Gastrocnemius medialis (tissue), 4 donors: Measurements from ENCODE around the gene PDZD11. TPM values are rescaled to one million over a fixed set of nuclear protein-coding genes. Genes with fewer than 3 reads are reported as not detected.

ENCODE experiments used
- ATAC-seq, 2 donors: fragments of 150-250 bp; one replicate each; pipeline ENCODE4 v1.9.1; 2016
- DNase-seq, 2 donors: peaks; one replicate each; pipeline ENCODE4 v3.0.0-alpha.2; 2019
- H3K27ac ChIP-seq, 4 donors: fragments of 200-600 bp; sonication (generic); 1 replicate in 1 of 4; 2 replicates in 3 of 4; pipeline ENCODE4 v1.5.1; 2016 to 2018; ENCODE audit warnings: mild to moderate bottlenecking in 2 of 4, moderate library complexity in 1 of 4
- H3K27me3 ChIP-seq, 3 donors: fragments of 200-600 bp; sonication (generic) in 2 of 3; 1 replicate in 1 of 3; 2 replicates in 2 of 3; pipeline versions ENCODE4 v1.5.1 to v1.6.0; 2016 to 2019; ENCODE audit warnings: mild to moderate bottlenecking in 1 of 3, moderate library complexity in 1 of 3
- H3K36me3 ChIP-seq, 2 donors: fragments of 200-600 bp; sonication (generic) in 1 of 2; one replicate each; pipeline ENCODE4 v1.5.1; 2017 to 2018
- H3K4me1 ChIP-seq, 2 donors: fragments of 200-600 bp; sonication (generic) in 1 of 2; one replicate each; pipeline ENCODE4 v1.5.1; 2016 to 2017; ENCODE audit warnings: mild to moderate bottlenecking in 2 of 2
- H3K4me3 ChIP-seq, 4 donors: fragments of 200-600 bp; sonication (generic) in 3 of 4; 1 replicate in 1 of 4; 2 replicates in 3 of 4; pipeline ENCODE4 v1.5.1; 2016 to 2019; ENCODE audit warnings: mild to moderate bottlenecking in 2 of 4
- H3K9me3 ChIP-seq, 3 donors: fragments of 200-600 bp; sonication (generic) in 2 of 3; 1 replicate in 1 of 3; 2 replicates in 2 of 3; pipeline ENCODE4 v1.5.1; 2016 to 2019
- CTCF ChIP-seq, 5 experiments: fragments of 450-650 bp in 3 of 5; fragments of 200-600 bp in 2 of 5; sonication (generic) in 2 of 5; IDR thresholded peaks in 4 of 5; conservative IDR thresholded peaks in 1 of 5; 1 replicate in 4 of 5; 2 replicates in 1 of 5; pipeline ENCODE4 v1.5.1; 2016 to 2019; ENCODE audit warnings: antibody characterized with exemption in 5 of 5, mild to moderate bottlenecking in 3 of 5, moderate library complexity in 3 of 5
- POLR2A ChIP-seq, 2 donors: fragments of 450-650 bp; IDR thresholded peaks; one replicate each; pipeline ENCODE4 v1.6.1; 2017; ENCODE audit warnings: antibody characterized with exemption in 2 of 2, mild to moderate bottlenecking in 2 of 2, moderate library complexity in 2 of 2
- in situ Hi-C, 4 donors: fragments of 200-750 bp; cut with MboI; loops; one replicate each; pipeline versions ENCODE4 v1.15.0 to v1.8.0; 2017; ENCODE audit warnings: low sequenced_read_pairs in 4 of 4
- intact Hi-C: fragments of 100-400 bp; cut with DNase I; formaldehyde crosslinking; loops from one replicate; pipeline ENCODE4 v1.15.1; 2023; ENCODE audit warnings: low total_unique reads
- total RNA-seq, 4 donors: library from RNA; depleted of rRNA; stranded (reverse); fragments of >200 nt; gene quantifications; one replicate each; pipeline versions ENCODE4 v1.1.0 to v1.2.3, GENCODE V29; 2016

PDZD11 gene
- total RNA-seq, 4 donors from 2014 or later = 12.8 to 22.3 (median 21.8) TPM

GRCh38 chrX:70254909-70255308 is 34.8 kb downstream of the PDZD11 start:
- H3K27ac ChIP-seq = no peak overlapping the region
- in situ Hi-C loops = no loop called here
- no peak for TF ChIP-seq POLR2A (IDR thresholded peaks at IDR 0.05)
- TF ChIP-seq CTCF (IDR thresholded peaks at IDR 0.05 in 4 of 5, conservative IDR thresholded peaks at IDR 0.05 in 1 of 5) = no peak

DNA sequence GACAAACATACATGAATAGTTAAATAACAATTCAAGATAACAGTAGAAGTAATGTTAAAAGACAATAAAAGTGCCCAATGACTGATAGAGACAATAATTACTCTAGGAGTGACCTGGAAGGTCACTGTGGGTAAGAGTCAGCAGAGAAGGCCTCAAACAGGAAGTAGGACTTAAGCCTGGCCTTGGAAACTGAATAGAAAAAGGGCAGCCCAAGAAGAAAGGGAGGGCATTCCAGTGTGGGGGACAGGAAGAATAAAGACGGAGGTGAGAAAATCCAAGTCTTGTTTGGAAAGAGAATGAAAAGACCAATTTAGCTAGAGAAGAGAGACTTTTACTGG is 35.7 kb downstream of the PDZD11 start:
- in situ Hi-C loops = no loop called here
- Histone ChIP-seq H3K4me3 (no peak overlapping the region), H3K4me1 (no peaks in the 10 kb centered on the region), H3K36me3 (no peaks in the 10 kb centered on the region), H3K27ac (no peak overlapping the region), H3K9me3 (no peaks in the 10 kb centered on the region), H3K27me3 (no peaks in the 10 kb centered on the region)
- intact Hi-C loops = no loop called here
- no peak for TF ChIP-seq CTCF (IDR thresholded peaks at IDR 0.05 in 4 of 5, conservative IDR thresholded peaks at IDR 0.05 in 1 of 5)
- TF ChIP-seq POLR2A (IDR thresholded peaks at IDR 0.05) = no peak
- DNase-seq (no peak), ATAC-seq (no peak)

More at GRCh38 chrX:70254909-70255308, 34.8 kb downstream of the PDZD11 start:
- H3K27me3 ChIP-seq = no peaks in the 10 kb centered on the region
- no peaks in the 10 kb centered on the region for H3K9me3 ChIP-seq
- no peaks in the 10 kb centered on the region for H3K36me3 ChIP-seq
- DNase-seq = no peak
- H3K4me1 ChIP-seq = no peaks in the 10 kb centered on the region
- H3K4me3 ChIP-seq = no peak overlapping the region
- intact Hi-C loops = no loop called here
- no peak for ATAC-seq

DNA sequence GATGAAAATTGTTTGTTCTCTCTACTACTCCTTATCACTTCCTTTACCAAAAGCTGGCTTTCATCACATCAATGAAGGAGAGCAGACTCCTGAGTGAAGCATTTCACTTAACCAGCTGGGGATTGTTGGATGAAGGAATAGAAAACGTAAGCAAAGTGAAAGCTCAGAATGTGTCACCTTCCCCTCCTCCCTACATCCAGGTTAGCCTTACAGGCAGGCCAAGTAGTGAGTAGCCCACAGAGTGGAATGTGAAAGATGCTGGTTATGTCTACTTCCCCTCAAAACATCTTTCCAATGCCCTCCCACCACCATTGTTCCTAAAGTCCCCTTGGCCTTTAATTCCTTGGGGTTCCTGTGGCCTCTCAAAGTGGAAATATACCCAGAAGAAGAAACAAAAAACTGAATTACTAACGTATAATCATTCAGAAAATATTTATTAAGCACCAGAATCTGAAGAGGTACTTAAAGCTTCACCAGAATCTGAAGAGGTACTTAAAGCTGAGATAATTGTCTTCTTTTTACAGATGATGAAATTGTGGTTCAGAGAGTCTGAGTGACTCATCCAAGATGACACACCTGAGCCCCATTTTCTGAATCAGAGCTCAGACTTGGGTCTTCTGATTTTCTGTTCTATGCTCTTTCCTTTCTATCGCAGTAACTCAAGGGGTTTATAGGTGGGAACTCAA is 36.2 kb downstream of the PDZD11 start:
- no peak for DNase-seq
- Histone ChIP-seq H3K27ac (no peak overlapping the region), H3K4me3 (no peak overlapping the region), H3K36me3 (no peaks in the 10 kb centered on the region), H3K27me3 (no peaks in the 10 kb centered on the region), H3K4me1 (no peaks in the 10 kb centered on the region), H3K9me3 (no peaks in the 10 kb centered on the region)
- intact Hi-C loops = no loop called here
- in situ Hi-C loops = no loop called here
- TF ChIP-seq CTCF (IDR thresholded peaks at IDR 0.05 in 4 of 5, conservative IDR thresholded peaks at IDR 0.05 in 1 of 5) (no peak), POLR2A (IDR thresholded peaks at IDR 0.05) (no peak)
- ATAC-seq = no peak

DNA sequence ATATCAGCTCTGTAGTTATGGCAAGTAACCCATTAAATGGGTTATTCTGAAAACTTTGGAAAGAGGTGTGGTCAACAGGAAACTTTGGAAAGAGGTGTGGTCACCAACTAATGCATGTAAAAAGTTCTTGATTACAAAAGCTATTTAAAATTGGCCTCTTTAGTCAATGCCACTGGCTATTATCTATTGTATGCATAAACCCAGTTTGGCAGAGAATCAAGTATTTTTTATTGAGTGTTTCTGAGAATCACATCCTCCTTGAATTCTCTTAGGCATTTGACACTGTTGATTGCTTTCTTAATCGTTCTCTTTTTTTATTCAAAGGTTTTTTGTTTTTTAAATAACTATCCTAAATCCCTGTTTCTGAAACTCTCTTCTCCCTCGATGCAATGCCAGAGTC is 37.2 kb downstream of the PDZD11 start:
- no peak for TF ChIP-seq POLR2A (IDR thresholded peaks at IDR 0.05)
- TF ChIP-seq CTCF (IDR thresholded peaks at IDR 0.05 in 4 of 5, conservative IDR thresholded peaks at IDR 0.05 in 1 of 5) = no peak
- DNase-seq (no peak), ATAC-seq (no peak)
- intact Hi-C loops (no loop called here), in situ Hi-C loops (no loop called here)
- Histone ChIP-seq H3K4me3 (no peak overlapping the region), H3K36me3 (no peaks in the 10 kb centered on the region), H3K27me3 (no peaks in the 10 kb centered on the region), H3K9me3 (no peaks in the 10 kb centered on the region), H3K27ac (no peak overlapping the region), H3K4me1 (no peaks in the 10 kb centered on the region)

DNA sequence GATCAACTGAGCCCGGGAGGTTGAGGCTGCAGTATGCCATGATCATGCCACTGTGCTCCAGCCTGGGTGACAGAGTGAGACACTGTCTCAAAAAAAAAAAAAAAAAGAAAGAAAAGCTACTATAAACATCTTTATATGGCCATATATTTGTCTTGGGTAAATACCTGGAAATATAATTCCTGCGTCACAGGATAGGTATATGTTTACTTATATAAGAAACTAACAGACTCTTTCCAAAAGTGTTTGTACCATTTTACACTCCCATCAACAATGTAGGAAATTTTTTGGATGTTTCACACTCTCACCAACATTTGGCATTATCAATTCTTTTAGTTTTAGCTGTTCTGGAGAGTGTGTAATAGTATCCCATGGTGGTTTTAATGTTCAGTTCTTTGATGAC is 42.5 kb downstream of the PDZD11 start:
- H3K36me3 ChIP-seq = no peaks in the 10 kb centered on the region
- intact Hi-C loops = no loop called here
- TF ChIP-seq POLR2A (IDR thresholded peaks at IDR 0.05) = no peak
- no peak for TF ChIP-seq CTCF (IDR thresholded peaks at IDR 0.05 in 4 of 5, conservative IDR thresholded peaks at IDR 0.05 in 1 of 5)

More for the DNA sequence above, 42.5 kb downstream of the PDZD11 start:
- no peaks in the 10 kb centered on the region for H3K27me3 ChIP-seq
- no peak overlapping the region for H3K4me3 ChIP-seq
- H3K9me3 ChIP-seq = no peaks in the 10 kb centered on the region
- H3K27ac ChIP-seq = no peak overlapping the region
- in situ Hi-C loops = no loop called here
- no peak for ATAC-seq
- no peak for DNase-seq
- no peaks in the 10 kb centered on the region for H3K4me1 ChIP-seq
